GM19351 (cell line): ENCODE measurements around the gene DDX31.

Experiments used
- ATAC-seq: cut with Tn5 transposase; IDR thresholded peaks from one replicate; pipeline ENCODE4 v1.9.1; 2021; ENCODE audit warnings: mild to moderate bottlenecking, moderate library complexity; ENCODE audit not compliant: unreplicated experiment

DDX31 gene

GRCh38 chr9:132674485-132674884, 4.7 kb upstream of the DDX31 start:
- ATAC-seq, result no peak

DNA sequence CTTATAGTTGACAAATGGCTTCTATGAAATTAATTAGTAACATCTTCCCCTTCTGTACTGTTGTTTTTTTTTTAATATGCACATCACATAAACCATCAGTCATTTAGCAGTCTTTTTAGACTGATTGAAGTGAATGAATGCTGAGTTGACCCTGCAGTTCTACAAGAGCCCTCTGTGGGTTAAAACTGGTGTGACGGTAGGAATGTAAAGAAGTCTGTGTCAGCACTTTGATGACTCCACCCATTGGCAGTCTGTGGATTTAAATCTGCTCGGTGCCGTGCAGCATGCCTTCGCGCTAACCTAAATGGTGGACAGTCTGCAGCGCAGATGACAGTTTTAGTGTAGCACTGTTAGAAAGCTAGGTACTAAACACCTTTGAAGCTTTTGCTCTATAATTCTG, 3.6 kb upstream of the DDX31 start:
- no peak for ATAC-seq

GRCh38 chr9:132672413-132672690, 2.6 kb upstream of the DDX31 start:
- ATAC-seq, result no peak

- no peak for ATAC-seq
These were observed 2.0 kb upstream of the DDX31 start for GRCh38 chr9:132671620-132672412.

- peak; percentile 31 for ATAC-seq
These were observed 941 bp upstream of the DDX31 start, which contains the start of gene GTF3C4 for GRCh38 chr9:132670457-132671391. GTF3C4 (plus strand) TSS chr9:132670464; CDS start chr9:132670599, 135 bp downstream.

GRCh38 chr9:132669319-132669697, 475 bp downstream of the DDX31 start:
- no peak for ATAC-seq

- no peak for ATAC-seq
These were observed 5.9 kb downstream of the DDX31 start for GRCh38 chr9:132663851-132664250.

DNA sequence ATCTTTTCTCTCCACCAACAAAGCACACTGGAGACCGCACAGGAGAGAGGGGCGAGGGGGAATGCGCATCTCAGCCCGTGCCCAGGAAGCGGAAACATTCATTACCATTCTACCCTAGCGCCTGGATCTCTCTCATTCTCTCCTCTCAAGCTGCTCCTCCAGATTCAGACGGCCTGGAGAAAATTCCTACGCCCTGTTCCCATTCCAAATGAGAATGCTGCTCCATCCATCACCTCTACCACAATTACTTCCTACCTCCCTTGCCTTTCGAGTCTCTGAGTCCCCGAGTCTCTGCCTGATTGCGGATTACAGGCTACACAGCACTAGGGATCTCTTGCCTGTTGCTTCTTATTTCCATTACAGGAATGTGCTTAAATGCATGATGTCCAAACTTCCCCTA, 6.7 kb downstream of the DDX31 start:
- ATAC-seq, result no peak

DNA sequence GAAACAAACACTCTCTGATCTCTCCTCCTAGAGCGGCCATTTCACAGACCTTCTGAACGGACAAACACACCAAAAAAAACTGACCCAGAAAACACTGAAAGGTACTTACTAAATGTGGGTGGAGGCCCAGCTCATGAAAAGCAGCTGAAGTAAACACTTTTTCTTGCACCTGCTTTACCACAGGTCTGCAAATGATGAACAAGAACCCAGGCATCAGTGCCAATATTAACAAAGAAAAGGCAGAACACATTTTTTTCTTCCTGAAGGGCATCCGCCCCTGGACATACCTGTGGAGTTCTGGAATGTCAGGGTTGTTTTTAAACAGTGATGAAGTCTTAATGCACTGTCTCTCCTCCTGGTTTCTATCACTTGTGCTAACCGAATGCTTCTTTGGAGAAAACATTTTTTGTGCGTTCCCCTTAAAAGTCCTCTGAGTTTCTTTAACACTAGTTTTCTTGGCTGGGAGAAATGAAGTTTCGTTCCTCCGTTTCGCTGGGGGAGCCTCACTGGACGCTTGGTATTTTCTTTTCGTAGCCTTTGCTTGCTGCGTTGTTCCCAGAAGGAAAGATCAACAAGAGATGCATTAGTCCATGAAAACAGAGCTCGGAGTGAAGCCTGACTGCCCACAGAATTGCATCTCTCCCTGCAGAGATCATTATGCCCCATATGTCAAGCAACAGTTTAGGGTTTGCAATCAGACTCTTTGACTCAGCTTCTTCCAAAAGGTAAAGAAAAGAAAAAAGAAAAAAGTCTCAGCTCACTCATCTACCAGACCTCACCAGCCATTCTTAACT, 7.4 kb downstream of the DDX31 start:
- no peak for ATAC-seq

GRCh38 chr9:132656299-132656698, 13.5 kb downstream of the DDX31 start:
- ATAC-seq, result no peak

DNA sequence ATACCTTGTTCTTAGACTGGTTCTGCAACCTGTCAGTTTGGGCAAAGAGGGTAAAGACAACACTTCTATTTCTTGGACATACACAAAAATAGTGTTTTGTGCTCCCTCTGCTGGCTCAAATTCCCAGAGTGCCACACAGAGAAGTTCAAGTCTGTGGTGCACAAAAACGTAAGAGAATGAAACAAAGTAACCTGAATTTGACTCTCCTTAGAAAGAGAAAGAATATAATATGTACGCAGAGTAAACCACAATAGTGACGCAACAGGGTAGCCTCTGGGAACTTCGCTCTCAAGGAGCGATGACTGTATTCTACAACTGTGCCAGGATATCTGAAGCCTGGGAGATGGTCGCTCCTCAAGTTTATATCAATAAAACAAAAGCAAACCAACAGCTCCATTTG, 18.5 kb downstream of the DDX31 start:
- ATAC-seq, result no peak

DNA sequence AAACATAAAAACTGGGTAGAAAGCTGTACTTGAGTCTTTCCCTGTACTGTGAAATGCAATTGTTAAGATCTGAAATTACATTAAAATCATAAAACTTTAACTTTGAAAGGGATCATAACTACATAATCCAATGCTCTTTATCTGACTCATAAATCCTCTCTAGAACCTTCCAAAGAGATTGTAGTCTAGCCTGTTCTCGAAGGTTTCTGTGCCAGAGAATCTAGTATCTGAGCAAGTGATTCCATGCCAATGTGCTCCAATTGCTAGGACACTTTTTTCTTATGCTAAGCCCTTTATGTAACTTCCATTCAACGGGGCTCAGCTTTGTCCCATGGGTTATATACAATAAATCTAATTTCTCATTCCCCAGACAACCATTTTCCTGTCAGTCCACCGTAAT, 21.1 kb downstream of the DDX31 start:
- ATAC-seq, result no peak

DNA sequence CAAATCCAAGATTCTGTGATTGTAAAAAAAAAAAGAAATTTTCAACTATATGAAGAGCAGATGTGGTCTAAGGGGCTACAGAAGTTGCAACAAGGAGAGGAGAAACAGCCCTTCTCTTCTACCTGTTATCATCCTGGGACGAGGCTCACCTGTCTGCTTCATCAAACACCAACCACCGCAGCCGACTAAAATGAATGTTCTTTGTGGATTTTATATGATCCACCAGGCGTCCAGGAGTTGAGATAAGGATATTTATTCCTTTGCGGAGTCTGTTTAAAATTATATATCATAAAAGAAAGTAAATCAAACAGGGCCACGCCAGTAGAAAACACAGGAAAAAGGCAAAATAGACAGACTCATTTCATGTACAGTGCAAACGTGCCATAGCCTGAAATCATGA, 21.5 kb downstream of the DDX31 start:
- no peak for ATAC-seq

DNA sequence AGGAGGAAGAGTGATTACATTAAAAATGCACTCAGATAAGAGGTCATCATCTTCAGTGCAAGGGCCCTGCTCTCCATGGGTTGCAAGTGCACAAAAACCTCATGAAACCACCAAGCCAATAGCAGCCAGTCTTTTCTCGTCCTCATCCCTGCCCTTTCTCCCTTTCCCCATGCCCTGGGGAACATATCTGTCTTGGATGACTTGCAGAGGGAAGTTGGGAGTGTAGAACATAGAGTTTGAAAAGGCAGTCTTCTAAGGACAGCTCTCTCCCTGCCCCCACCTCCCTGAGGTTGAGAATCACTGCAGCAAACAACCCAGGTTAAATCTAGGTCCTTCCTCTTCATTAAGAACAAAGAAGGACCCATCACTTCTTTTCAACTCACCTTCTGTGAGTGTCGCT, 22.0 kb downstream of the DDX31 start:
- ATAC-seq, result no peak

DNA sequence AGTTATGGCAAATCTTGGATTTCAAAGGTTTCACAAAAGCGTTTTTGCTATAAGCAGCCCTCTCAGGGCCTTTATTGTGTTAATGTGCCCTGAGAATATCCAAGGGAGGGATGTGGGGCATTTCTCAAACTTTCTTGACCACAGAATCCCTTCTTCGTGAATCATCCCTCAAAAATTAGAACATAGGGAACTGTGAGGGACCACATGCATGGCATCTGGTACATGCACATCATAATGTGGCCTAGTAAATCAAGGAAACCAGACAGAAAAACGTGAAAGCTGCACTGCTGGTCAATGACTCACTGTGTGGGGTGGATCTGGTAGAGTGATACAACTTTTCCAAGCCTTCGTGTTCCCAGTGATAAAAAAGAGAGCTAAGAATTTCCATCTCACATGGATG, 22.4 kb downstream of the DDX31 start:
- no peak for ATAC-seq

DNA sequence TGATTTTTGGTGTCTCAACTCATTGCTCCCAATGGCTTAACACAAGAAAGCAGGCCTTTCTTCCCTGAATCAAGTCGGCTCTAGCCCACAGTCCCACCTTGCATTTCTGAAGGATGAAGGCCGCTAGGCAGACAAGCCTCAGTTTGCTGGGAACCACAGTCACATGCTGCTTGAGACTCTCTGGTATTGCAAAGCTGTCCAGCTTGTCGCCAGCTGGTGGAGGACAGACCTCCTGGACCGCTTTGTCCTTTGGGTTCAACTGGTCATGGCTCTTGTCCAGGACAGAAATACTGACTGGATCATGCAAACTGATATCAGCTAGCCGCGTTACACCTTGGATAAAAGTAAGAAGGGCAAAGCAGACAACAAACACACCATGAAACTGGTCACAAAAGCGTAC, 23.1 kb downstream of the DDX31 start:
- no peak for ATAC-seq

- no peak for ATAC-seq
These were observed 24.1 kb downstream of the DDX31 start for GRCh38 chr9:132645711-132646110.

DNA sequence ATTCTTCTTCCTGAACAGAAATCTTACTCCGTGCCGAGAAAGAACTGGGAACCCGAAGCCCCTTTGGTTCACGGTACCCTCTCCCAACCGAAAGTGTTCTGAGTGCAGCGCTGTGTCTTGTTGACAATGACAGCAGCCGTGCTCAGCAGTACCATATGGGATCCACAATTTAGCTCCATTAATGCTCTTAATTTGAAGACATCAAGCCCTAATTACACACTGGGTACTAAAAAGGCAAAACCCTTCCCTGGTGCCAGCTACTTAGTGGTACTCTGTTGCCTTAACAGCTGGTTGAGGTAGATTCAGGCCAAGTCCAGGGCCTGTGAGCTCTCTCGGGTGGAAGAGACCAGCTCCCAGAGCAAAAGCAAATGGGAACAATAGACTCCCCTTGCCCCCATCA, 24.5 kb downstream of the DDX31 start:
- ATAC-seq, result no peak

DNA sequence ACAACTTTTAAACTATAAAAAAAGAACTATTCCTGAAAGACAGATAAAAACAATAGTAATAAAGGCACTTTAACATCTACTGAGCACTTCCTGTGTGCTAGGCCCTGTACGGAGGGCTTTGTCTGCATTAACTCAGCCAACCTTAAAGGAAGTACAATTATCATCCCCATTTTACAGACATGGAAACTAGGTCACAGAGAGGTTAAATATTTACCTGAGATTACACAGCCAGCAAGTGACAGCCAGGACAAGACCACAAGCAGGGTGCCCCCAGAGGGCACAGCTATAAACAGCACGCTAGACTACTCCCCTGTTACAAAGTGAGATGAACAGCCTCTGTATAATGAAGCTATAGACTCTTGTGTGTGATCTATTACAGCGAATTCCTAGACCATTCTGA, 25.5 kb downstream of the DDX31 start:
- ATAC-seq, result no peak

DNA sequence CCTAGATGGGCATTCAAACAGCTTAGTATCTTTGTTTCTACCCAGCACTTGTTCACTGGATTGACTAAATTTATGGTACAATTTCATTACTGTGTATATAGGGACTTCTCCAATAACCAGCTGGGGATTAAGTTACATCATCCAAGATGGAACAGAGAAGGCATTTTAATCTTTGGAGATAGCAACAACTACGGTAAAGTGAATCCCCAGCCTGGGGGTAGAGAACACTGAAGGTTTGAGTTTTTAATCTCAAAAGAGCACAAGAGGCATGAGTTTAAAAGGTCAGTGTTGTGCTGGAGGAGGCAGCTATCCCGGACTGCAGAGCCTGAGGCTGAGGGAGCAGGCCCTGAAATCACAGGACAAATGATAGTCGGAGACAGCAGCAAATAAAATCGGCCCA, 28.6 kb downstream of the DDX31 start:
- no peak for ATAC-seq

- no peak for ATAC-seq
These were observed 30.5 kb downstream of the DDX31 start for GRCh38 chr9:132639322-132639721.
